ENCODE data around the gene OTULIN. TPM values are rescaled to one million over a fixed set of nuclear protein-coding genes. Genes with fewer than 3 reads are reported as not detected.

The OTULIN gene
- total RNA-seq, 1 experiment from 2014 or later, result 20.0 TPM

- H3K27ac ChIP-seq (ENCODE audit: low read depth, low read length, poor library complexity, severe bottlenecking), result no peak overlapping the region
- no peak overlapping the region for H3K4me3 ChIP-seq (ENCODE audit: low read depth, low read length, poor library complexity, severe bottlenecking)
- no peaks in the 10 kb centered on the region for H3K9me3 ChIP-seq (ENCODE audit: low read depth, low read length, poor library complexity, severe bottlenecking)
- no TSS peak for BruUV-seq (replicated peaks)
- H3K4me1 ChIP-seq (ENCODE audit: insufficient read depth, low read length, poor library complexity, severe bottlenecking), result no peaks in the 10 kb centered on the region
- DNase-seq (ENCODE audit: low spot score), result no peak
- POLR2A ChIA-PET (ENCODE audit: low non-redundant PET), result interaction anchor here (0.6 kb wide), 1 partner anchor 1740 kb away, joined by 3 read pairs; no protein-coding TSS in a partner anchor
- CTCF ChIA-PET, result no interaction called here
- peaks cover 7% of the 10 kb centered on the region for H3K36me3 ChIP-seq (ENCODE audit: insufficient read depth, low read length, poor library complexity, severe bottlenecking)
- no peak for TF ChIP-seq CTCF (conservative IDR thresholded peaks at IDR 0.05; ENCODE audit: low read depth, low read length)
- TF ChIP-seq EZH2 (IDR thresholded peaks at IDR 0.05; ENCODE audit: borderline replicate concordance, low read depth, low read length, poor library complexity, severe bottlenecking), result no peak
- intact Hi-C loops (cut with micrococcal nuclease; ENCODE audit: unreplicated experiment), result no loop called here
- H3K27me3 ChIP-seq (replicated peaks; ENCODE audit: insufficient read depth, low read depth, low read length, poor library complexity), result no peaks in the 10 kb centered on the region
Observed at GRCh38 chr5:14698495-14698894, 34.0 kb downstream of the OTULIN start.

- Histone ChIP-seq H3K36me3 (ENCODE audit: insufficient read depth, low read length, poor library complexity, severe bottlenecking) (peaks cover 1% of the 10 kb centered on the region), H3K27me3 (replicated peaks; ENCODE audit: insufficient read depth, low read depth, low read length, poor library complexity) (no peaks in the 10 kb centered on the region), H3K27ac (ENCODE audit: low read depth, low read length, poor library complexity, severe bottlenecking) (no peak overlapping the region), H3K4me1 (ENCODE audit: insufficient read depth, low read length, poor library complexity, severe bottlenecking) (no peaks in the 10 kb centered on the region), H3K9me3 (ENCODE audit: low read depth, low read length, poor library complexity, severe bottlenecking) (no peaks in the 10 kb centered on the region), H3K4me3 (ENCODE audit: low read depth, low read length, poor library complexity, severe bottlenecking) (no peak overlapping the region)
- no peak for DNase-seq (ENCODE audit: low spot score)
- no TSS peak for BruUV-seq (replicated peaks)
- TF ChIP-seq CTCF (conservative IDR thresholded peaks at IDR 0.05; ENCODE audit: low read depth, low read length) (no peak), EZH2 (IDR thresholded peaks at IDR 0.05; ENCODE audit: borderline replicate concordance, low read depth, low read length, poor library complexity, severe bottlenecking) (no peak)
- ChIA-PET POLR2A (ENCODE audit: low non-redundant PET) (no interaction called here), CTCF (no interaction called here)
- intact Hi-C loops (cut with micrococcal nuclease; ENCODE audit: unreplicated experiment), result no loop called here
Observed at GRCh38 chr5:14699159-14699558, 34.6 kb downstream of the OTULIN start.

- intact Hi-C loops (cut with micrococcal nuclease; ENCODE audit: unreplicated experiment), result no loop called here
- no peaks in the 10 kb centered on the region for H3K9me3 ChIP-seq (ENCODE audit: low read depth, low read length, poor library complexity, severe bottlenecking)
- no peak for TF ChIP-seq EZH2 (IDR thresholded peaks at IDR 0.05; ENCODE audit: borderline replicate concordance, low read depth, low read length, poor library complexity, severe bottlenecking)
- TF ChIP-seq CTCF (conservative IDR thresholded peaks at IDR 0.05; ENCODE audit: low read depth, low read length), result no peak
- no peaks in the 10 kb centered on the region for H3K4me1 ChIP-seq (ENCODE audit: insufficient read depth, low read length, poor library complexity, severe bottlenecking)
- H3K27ac ChIP-seq (ENCODE audit: low read depth, low read length, poor library complexity, severe bottlenecking), result no peak overlapping the region
- H3K36me3 ChIP-seq (ENCODE audit: insufficient read depth, low read length, poor library complexity, severe bottlenecking), result no peaks in the 10 kb centered on the region
- no TSS peak for BruUV-seq (replicated peaks)
- no peak overlapping the region for H3K4me3 ChIP-seq (ENCODE audit: low read depth, low read length, poor library complexity, severe bottlenecking)
- ChIA-PET POLR2A (ENCODE audit: low non-redundant PET) (no interaction called here), CTCF (no interaction called here)
- no peaks in the 10 kb centered on the region for H3K27me3 ChIP-seq (replicated peaks; ENCODE audit: insufficient read depth, low read depth, low read length, poor library complexity)
- DNase-seq (ENCODE audit: low spot score), result no peak
Observed at GRCh38 chr5:14699807-14700400, 35.4 kb downstream of the OTULIN start.

All from A673 (cell line).